IPS DF 19.7 (cell line): Measurements from ENCODE around the gene CCL17.

Experiments used
- DNase-seq: peaks from one replicate; pipeline ENCODE4 v3.0.0-alpha.2; 2013; ENCODE audit warnings: low read depth, low spot score

The CCL17 gene

GRCh38 chr16:57377080-57377841 is 27.3 kb upstream of the CCL17 start:
- no peak for DNase-seq

- no peak for DNase-seq
Observed at GRCh38 chr16:57379579-57379978, 25.0 kb upstream of the CCL17 start.

DNA sequence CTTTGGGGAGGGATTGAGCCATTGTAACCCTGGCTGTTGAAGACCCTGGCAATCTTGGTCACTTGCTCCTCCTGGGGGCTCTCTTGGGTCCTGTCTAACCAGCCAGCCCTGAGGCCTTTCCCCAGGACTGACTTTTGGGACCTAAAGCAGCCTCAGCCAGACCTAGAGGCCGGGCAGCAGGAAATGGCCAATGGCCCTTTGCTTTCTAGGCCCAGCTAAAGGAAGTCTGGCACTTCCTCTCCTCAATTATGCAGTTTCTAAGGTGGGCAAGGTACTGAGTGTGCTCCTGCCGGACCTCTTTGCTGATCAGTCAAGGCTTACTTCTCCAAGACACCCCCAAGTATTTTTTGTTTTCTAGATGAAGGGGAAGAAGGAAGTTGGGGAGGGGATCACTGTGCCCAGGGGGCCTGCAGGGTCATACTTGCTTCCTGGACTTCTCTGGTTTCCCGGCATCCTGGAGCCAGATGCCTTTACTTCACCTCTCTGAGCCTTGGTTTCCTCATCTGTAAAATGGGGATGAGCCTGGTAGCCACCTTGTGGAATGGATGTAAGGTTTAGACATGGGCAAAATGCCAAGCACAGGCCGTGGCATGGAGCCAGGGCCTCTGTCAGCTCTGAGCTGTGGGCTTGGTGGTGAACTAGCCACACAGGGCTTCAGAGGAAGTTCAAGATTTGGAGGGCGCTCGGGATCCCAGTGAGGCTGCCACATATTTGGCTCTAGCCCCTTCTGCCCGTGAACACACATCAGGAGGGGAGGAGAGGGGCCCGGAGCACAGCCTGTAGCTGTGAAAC is 23.7 kb upstream of the CCL17 start:
- no peak for DNase-seq

- no peak for DNase-seq
Observed at GRCh38 chr16:57381791-57382534, 22.6 kb upstream of the CCL17 start.

- DNase-seq = no peak
Observed at GRCh38 chr16:57382535-57383275, 21.9 kb upstream of the CCL17 start.

DNA sequence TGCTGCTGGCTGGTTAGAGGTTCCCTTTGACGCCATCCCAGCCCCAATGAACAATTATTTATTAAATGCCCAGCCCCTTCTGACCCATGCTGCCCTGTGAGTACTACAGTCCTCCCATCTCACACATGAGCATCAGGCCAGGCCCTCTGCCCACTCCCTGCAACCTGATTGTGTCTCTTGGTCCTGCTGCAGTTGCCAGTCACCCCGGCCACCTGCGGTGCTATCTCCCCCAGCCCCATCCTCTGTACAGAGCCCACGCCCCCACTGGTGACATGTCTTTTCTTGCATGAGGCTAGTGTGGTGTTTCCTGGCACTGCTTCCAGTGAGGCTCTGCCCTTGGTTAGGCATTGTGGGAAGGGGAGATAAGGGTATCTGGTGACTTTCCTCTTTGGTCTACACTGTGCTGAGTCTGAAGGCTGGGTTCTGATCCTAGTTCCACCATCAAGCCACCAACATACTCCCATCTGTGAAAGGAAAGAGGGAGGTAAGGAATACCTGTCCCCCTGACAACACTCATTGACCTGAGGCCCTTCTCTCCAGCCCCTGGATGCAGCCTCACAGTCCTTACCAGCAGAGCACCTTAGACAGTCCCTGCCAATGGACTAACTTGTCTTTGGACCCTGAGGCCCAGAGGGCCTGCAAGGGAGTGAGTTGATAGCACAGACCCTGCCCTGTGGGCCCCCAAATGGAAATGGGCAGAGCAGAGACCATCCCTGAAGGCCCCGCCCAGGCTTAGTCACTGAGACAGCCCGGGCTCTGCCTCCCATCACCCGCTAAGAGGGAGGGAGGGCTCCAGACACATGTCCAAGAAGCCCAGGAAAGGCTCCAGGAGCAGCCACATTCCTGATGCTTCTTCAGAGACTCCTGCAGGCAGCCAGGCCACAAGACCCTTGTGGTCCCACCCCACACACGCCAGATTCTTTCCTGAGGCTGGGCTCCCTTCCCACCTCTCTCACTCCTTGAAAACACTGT is 21.0 kb upstream of the CCL17 start:
- DNase-seq = no peak

- no peak for DNase-seq
Observed at GRCh38 chr16:57384248-57385070, 20.1 kb upstream of the CCL17 start.

DNA sequence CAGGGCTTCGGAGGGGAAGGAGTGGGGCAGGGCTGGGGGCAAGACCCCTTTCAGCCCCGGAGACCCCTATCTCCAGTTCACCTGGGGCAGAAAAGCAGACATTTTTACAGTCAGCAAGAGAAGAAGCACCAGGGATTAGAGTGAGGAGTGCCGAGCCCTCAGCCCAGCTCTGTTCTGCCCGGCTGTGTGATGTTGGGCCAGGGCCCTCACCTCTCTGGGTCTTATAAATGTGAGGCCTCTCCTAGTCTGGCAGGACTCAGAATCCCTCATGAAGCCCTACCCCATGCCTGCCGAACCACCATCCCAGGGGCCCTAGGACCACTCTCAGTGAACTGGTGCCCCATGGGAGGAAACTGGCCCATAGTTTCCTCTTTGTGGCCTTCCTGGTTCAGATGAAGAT is 19.5 kb upstream of the CCL17 start:
- no peak for DNase-seq

DNA sequence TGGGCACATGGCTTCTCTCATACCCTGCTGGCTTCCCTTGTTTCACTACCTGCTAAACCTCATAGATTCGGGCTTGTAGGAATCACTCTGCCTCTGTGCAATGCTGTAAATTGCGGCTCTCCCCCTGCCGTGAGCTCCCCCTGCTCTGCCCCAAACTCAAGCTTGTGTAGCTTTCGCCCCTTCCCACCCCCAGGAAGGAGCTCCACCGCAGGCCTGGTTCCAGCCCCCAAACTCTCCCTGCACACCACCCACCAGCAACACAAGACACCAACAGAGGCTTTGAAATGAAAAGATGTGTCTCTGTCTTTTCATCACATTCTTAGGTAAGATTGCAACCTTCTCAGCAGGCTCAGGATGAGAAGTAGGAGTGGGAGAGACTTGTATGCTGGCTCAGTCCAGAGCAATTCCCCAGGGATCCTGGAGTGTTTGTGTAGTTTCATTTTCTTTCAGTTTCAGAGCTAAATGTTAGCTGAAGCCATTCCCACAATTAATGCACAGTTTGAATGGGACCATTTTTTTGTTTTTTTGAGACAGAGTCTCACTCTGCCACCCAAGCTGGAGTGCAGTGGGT is 18.1 kb upstream of the CCL17 start:
- DNase-seq = no peak

DNA sequence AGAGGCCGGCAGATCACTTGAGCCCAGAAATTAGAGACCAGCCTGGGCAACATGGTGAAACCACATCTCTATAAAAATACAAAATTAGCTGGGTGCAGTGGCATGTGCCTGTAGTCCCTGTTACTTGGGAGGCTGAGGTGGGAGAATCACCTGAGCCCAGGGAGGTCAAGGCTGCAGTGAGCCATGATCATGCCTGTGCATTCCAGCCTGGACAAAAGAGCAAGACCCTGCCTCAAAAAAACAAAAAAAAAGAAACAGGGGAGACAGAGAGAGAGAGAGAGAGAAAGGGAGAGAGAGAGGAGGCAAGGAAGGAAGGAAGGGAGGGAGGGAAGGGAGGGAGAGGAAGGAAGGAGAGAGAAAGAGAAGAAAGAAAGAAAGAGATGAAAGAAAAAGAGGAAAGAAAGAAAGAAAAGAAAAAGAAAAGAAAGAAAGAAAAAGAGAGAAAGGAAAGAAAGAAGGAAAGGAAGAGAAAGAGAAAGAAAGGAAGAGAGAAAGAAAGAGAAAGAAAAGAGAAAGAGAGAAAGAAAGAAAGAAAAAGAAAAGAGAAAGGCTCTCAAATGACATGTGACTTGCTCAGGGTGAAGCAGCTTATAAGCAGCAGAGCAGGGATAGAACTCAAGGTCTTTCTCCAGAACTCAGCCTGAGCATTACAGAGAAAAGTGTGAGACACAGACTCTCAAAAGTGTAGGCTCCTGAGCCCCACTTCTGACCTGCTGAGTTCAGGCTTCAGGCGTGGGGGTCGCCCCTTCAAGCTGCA is 16.8 kb upstream of the CCL17 start:
- no peak for DNase-seq

GRCh38 chr16:57388359-57389086 is 16.0 kb upstream of the CCL17 start:
- DNase-seq = no peak

GRCh38 chr16:57389087-57389468 is 15.5 kb upstream of the CCL17 start:
- no peak for DNase-seq

- DNase-seq = no peak
Observed at GRCh38 chr16:57390636-57391295, 13.8 kb upstream of the CCL17 start.

DNA sequence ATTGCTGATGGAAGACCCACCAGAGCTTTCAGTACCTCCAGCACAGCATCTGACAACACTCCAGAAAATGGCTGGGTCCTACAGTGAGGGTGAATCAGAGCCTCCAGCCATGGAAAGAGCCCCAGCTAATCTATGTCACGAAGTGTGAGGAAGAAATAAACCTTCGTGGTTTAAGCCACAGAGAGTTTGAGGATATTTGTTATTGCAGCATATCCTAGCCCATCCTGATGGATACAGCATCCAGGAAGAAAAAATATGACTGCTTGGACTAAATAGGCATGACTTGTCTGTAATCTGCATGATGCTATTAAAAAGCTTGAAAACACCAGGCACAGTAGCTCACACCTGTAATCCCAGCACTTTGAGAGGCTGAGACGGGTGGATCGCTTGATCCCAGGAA is 13.3 kb upstream of the CCL17 start:
- DNase-seq = no peak

DNA sequence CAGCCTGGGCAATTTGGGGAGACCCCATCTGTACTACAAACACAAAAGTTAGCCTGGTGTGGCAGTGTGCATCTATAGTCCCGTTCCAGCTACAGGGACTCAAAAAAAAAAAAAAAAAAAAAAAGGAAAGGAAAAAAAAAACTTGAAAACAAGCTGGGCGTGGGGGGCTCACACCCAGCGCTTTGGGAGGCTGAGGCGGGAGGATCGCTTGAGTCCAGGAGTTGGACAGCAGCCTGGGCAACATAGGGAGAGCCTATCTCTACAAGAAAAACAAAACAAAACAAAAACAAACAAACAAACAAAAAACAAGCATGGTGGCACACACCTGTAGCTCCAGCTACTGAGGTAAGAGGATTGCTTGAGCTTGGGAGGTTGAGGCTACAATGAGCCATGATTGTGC is 12.9 kb upstream of the CCL17 start:
- DNase-seq = no peak

- no peak for DNase-seq
Observed at GRCh38 chr16:57392694-57393093, 11.9 kb upstream of the CCL17 start.

GRCh38 chr16:57394444-57394843 is 10.1 kb upstream of the CCL17 start:
- DNase-seq = no peak
